WTC11 (cell line): ENCODE results near the gene GPR161.

Experiments
- NFATC4 ChIP-seq: fragments of 250-450 bp; sonication (Bioruptor Pico); IDR thresholded peaks from 2 replicates; pipeline ENCODE4 v1.9.0; 2021; ENCODE audit warnings: mild to moderate bottlenecking
- TF ChIP-seq, protein P1 (sequence below): fragments of 200-600 bp; IDR thresholded peaks from 2 replicates; pipeline ENCODE4 v1.8.0; 2022; ENCODE audit warnings: antibody characterized with exemption

DNA sequence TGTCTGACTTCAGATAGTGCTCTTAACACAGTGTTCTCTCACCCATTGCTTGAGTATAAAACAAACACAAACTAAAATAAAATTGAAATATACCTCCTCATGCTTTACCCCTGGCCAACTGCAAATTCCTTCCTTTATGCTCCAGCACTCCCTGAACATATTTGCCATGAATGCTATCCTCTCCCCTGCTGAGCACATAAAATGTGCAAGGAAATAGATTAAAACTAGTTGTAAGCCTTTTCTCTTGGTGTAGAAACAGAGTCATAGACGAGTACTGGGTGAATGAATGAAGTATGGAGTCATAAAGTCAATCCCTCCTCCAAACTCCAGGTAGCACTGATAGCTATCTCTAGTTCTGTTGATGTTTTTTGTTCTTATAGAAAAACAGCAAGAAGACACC lies 2.6 kb downstream of the GPR161 start:
- TF ChIP-seq, protein P1, sequence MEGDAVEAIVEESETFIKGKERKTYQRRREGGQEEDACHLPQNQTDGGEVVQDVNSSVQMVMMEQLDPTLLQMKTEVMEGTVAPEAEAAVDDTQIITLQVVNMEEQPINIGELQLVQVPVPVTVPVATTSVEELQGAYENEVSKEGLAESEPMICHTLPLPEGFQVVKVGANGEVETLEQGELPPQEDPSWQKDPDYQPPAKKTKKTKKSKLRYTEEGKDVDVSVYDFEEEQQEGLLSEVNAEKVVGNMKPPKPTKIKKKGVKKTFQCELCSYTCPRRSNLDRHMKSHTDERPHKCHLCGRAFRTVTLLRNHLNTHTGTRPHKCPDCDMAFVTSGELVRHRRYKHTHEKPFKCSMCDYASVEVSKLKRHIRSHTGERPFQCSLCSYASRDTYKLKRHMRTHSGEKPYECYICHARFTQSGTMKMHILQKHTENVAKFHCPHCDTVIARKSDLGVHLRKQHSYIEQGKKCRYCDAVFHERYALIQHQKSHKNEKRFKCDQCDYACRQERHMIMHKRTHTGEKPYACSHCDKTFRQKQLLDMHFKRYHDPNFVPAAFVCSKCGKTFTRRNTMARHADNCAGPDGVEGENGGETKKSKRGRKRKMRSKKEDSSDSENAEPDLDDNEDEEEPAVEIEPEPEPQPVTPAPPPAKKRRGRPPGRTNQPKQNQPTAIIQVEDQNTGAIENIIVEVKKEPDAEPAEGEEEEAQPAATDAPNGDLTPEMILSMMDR: no peak
- TF ChIP-seq NFATC4 (CRISPR knock-in tag): no peak
